HG02884 (cell line): Measurements from ENCODE around the gene LILRA1.
"Not testable (repeated sequence)": the region's sequence is repeated elsewhere in the genome, so short reads cannot be mapped to it uniquely, and the experiment has no call there.

ENCODE experiments used
- ATAC-seq: cut with Tn5 transposase; IDR thresholded peaks from one replicate; pipeline ENCODE4 v1.9.1; 2021; ENCODE audit warnings: mild to moderate bottlenecking, moderate library complexity; ENCODE audit not compliant: unreplicated experiment

The LILRA1 gene

GRCh38 chr19:54593445-54593844 lies at the start of gene LILRA1:
LILRA1 (plus strand) TSS chr19:54593632; CDS start chr19:54594245, 613 bp downstream.
- not testable (repeated sequence) for ATAC-seq

- ATAC-seq, result no peak
These were observed 44.6 kb upstream of the LILRA1 start for GRCh38 chr19:54548806-54549205.

GRCh38 chr19:54549224-54549623 lies 44.2 kb upstream of the LILRA1 start:
- no peak for ATAC-seq

- no peak for ATAC-seq
These were observed 42.1 kb upstream of the LILRA1 start for GRCh38 chr19:54551293-54551692.

GRCh38 chr19:54551950-54552912 lies 41.2 kb upstream of the LILRA1 start:
- no peak for ATAC-seq

- ATAC-seq, result no peak
These were observed 40.5 kb upstream of the LILRA1 start for GRCh38 chr19:54552913-54553310.

GRCh38 chr19:54554006-54554405 lies 39.4 kb upstream of the LILRA1 start:
- ATAC-seq, result no peak

GRCh38 chr19:54554896-54555295 lies 38.5 kb upstream of the LILRA1 start:
- no peak for ATAC-seq

GRCh38 chr19:54556194-54556593 lies 37.2 kb upstream of the LILRA1 start:
- ATAC-seq, result no peak

- ATAC-seq, result no peak
These were observed 35.1 kb upstream of the LILRA1 start for GRCh38 chr19:54558339-54558738.

- no peak for ATAC-seq
These were observed 32.5 kb upstream of the LILRA1 start for GRCh38 chr19:54560881-54561385.

- ATAC-seq, result no peak
These were observed 31.6 kb upstream of the LILRA1 start for GRCh38 chr19:54561840-54562239.

- ATAC-seq, result not testable (repeated sequence)
These were observed 30.2 kb upstream of the LILRA1 start for GRCh38 chr19:54563206-54563605.

- ATAC-seq, result no peak
These were observed 23.1 kb upstream of the LILRA1 start for GRCh38 chr19:54570316-54570715.

- ATAC-seq, result not testable (repeated sequence)
These were observed 21.5 kb upstream of the LILRA1 start for GRCh38 chr19:54571715-54572615.

GRCh38 chr19:54572696-54573311 lies 20.6 kb upstream of the LILRA1 start:
- no peak for ATAC-seq

GRCh38 chr19:54573330-54573872 lies 20.0 kb upstream of the LILRA1 start, which contains the start of gene LILRA2:
LILRA2 (plus strand) TSS chr19:54573790; CDS start chr19:54573879, 89 bp downstream.
- no peak for ATAC-seq

- no peak for ATAC-seq
These were observed 19.4 kb upstream of the LILRA1 start for GRCh38 chr19:54574051-54574450.

- no peak for ATAC-seq
These were observed 18.8 kb upstream of the LILRA1 start for GRCh38 chr19:54574527-54575056.

GRCh38 chr19:54575205-54575604 lies 18.2 kb upstream of the LILRA1 start:
- not testable (repeated sequence) for ATAC-seq
